GM18909 (cell line): ENCODE measurements around the gene TPX2.
"Not testable (repeated sequence)": the region's sequence is repeated elsewhere in the genome, so short reads cannot be mapped to it uniquely, and the experiment has no call there.

Experiments
- ATAC-seq: cut with Tn5 transposase; IDR thresholded peaks from one replicate; pipeline ENCODE4 v1.9.1; 2021; ENCODE audit warnings: mild to moderate bottlenecking; ENCODE audit not compliant: unreplicated experiment, poor library complexity

TPX2 gene

GRCh38 chr20:31828016-31828415 is 88.9 kb downstream of the TPX2 start:
- ATAC-seq: not testable (repeated sequence)

GRCh38 chr20:31829731-31830130 is 90.6 kb downstream of the TPX2 start:
- ATAC-seq: no peak

- no peak for ATAC-seq
These were observed 91.4 kb downstream of the TPX2 start for GRCh38 chr20:31830406-31830981.

GRCh38 chr20:31831211-31831610 is 92.1 kb downstream of the TPX2 start:
- no peak for ATAC-seq

- ATAC-seq: no peak
These were observed 92.7 kb downstream of the TPX2 start for GRCh38 chr20:31831771-31832306.

GRCh38 chr20:31833130-31833930 is 94.2 kb downstream of the TPX2 start:
- ATAC-seq: no peak

- ATAC-seq: no peak
These were observed 94.9 kb downstream of the TPX2 start for GRCh38 chr20:31833931-31834521.

GRCh38 chr20:31835554-31835953 is 96.5 kb downstream of the TPX2 start:
- no peak for ATAC-seq

- ATAC-seq: peak; percentile 78
These were observed 97.1 kb downstream of the TPX2 start for GRCh38 chr20:31835977-31836852.

GRCh38 chr20:31836853-31837608 is 97.9 kb downstream of the TPX2 start:
- no peak for ATAC-seq

GRCh38 chr20:31837896-31838397 is 98.9 kb downstream of the TPX2 start:
- ATAC-seq: no peak

- ATAC-seq: no peak
These were observed 99.7 kb downstream of the TPX2 start for GRCh38 chr20:31838646-31839292.

- no peak for ATAC-seq
These were observed 100.8 kb downstream of the TPX2 start for GRCh38 chr20:31839782-31840487.

- ATAC-seq: no peak
These were observed 102.1 kb downstream of the TPX2 start for GRCh38 chr20:31840906-31841816.

GRCh38 chr20:31841928-31842327 is 102.8 kb downstream of the TPX2 start:
- ATAC-seq: no peak

GRCh38 chr20:31842471-31843157 is 103.5 kb downstream of the TPX2 start:
- no peak for ATAC-seq

GRCh38 chr20:31843288-31843687 is 104.2 kb downstream of the TPX2 start:
- ATAC-seq: no peak
